Fibroblast of the aortic adventitia (primary cell): Measurements from ENCODE around the gene SCN3A. TPM values are rescaled to one million over a fixed set of nuclear protein-coding genes. Genes with fewer than 3 reads are reported as not detected.

Experiments
- DNase-seq: peaks from one replicate; pipeline ENCODE4 v3.0.0-alpha.2; 2010; ENCODE audit warnings: low read depth
- H3K4me3 ChIP-seq: 2 replicates; pipeline ENCODE4 v1.5.1; 2011; ENCODE audit warnings: low read depth, mild to moderate bottlenecking, control low read depth, low read length, moderate library complexity
- CTCF ChIP-seq: IDR thresholded peaks from 2 replicates; pipeline ENCODE4 v1.5.1; 2011; ENCODE audit warnings: mild to moderate bottlenecking, low read length, control low read depth, inconsistent platforms; ENCODE audit not compliant: insufficient read depth
- total RNA-seq: library from RNA; depleted of rRNA; stranded (reverse); fragments of >200 nt; gene quantifications from 2 replicates; pipeline ENCODE4 v1.2.3, GENCODE V29; 2012; ENCODE audit warnings: low replicate concordance

Gene SCN3A
- total RNA-seq, 1 donor: 102 TPM

DNA sequence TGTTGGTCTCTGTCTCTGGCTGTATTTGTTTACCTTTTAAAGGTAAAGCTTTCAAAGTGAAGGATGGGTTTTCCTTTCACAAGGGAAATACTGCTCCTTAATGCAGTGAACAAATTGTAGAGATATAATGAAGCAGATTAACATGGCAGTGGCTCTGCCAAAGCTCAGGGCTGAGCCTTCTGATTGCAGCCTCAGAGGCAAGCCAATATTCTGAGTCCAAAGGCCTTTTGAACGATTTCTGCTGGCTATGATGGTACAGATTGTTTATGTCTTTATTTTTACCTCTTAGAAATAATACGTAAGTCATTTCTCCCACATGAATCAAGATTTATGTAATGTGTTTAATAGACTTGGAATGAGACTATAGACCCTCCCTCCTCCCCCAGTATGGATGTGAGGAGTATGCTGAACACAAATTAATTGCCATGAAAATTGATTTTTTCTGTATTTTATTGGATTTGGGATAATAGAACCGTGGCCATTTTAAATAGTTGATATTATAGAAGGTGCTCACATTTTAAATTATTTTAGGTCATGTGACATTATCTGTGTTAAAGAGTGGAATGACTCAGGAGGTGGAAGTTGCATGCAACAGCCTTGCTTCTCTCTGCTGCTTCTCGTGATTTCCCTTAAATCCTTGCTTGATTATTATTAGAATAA is 36.1 kb upstream of the SCN3A start:
- no peak for DNase-seq
- no peak overlapping the region for H3K4me3 ChIP-seq
- TF ChIP-seq CTCF: no peak

DNA sequence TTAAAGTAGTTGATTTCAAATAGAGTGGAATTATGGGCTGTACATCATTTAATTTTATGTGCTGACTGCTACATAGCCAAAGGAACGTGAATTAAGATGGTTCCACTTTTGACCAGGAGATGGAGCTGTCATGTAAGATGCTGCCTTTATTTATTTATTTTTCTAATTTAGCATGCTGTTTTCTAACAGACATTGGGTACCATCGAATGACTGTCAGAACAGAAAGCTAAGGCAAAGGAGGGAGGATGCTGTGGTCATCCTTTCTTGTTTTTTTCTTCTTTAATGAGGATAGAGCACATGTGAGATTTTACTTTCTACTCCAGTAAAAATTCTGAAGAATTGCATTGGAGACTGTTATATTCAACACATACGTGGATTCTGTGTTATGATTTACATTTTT is 35.4 kb upstream of the SCN3A start, which contains the start of gene SCN2A:
SCN2A (plus strand) TSS at position 185 of the 400 bp plus-strand sequence. CDS start 56,410 bp downstream, outside the sequence.
- DNase-seq: peak; percentile 82
- peak; percentile 63 for TF ChIP-seq CTCF

GRCh38 chr2:165238295-165238694 is 34.4 kb upstream of the SCN3A start:
- no peak for TF ChIP-seq CTCF
- DNase-seq: peak; percentile 56
- no peak overlapping the region for H3K4me3 ChIP-seq

More for the DNA sequence above, 35.4 kb upstream of the SCN3A start, which contains the start of gene SCN2A:
- no peak within 1 kb of the TSS for H3K4me3 ChIP-seq

GRCh38 chr2:165237056-165237455 is 33.2 kb upstream of the SCN3A start:
- no peak overlapping the region for H3K4me3 ChIP-seq
- DNase-seq: no peak
- TF ChIP-seq CTCF: no peak

DNA sequence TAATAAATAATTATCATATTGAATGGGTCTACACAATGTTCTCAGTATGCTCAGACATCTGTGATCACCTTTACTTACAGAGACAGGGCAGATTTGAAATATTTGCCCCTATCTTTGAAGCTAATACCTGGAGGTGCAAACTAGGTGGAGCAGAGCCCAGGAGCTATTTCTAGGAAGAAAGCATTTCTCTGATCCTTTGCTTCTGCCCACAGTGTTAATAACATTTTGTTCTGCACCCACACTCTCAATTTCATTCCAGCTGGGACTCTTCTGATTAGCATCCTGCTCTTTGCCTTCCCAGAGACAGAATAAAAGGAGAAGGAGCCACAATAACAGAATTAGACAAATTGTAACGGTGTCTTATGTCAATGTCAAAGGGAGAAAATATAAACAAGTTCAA is 23.7 kb upstream of the SCN3A start:
- no peak overlapping the region for H3K4me3 ChIP-seq
- TF ChIP-seq CTCF: no peak
- no peak for DNase-seq

DNA sequence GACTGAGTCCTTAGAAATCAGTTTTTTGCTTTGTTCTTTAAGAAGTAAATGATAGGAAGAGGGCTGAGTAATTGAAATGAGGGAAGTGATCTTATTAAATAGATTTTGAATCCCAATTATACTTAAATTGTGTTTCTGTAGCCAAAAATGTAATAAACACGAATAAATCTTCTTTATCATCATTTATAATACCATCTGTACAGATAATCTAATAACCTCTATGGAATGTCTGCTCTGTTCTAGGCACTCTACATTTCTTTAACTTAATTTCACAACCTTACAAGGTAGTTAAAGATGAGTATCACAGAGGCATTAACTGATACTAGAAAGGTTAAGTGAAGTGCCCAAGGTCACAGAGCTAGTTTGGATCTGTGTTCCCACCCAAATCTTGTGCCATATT is 21.1 kb upstream of the SCN3A start:
- no peak for TF ChIP-seq CTCF
- DNase-seq: no peak
- H3K4me3 ChIP-seq: no peak overlapping the region

GRCh38 chr2:165219481-165219880 is 15.6 kb upstream of the SCN3A start:
- no peak for TF ChIP-seq CTCF
- DNase-seq: no peak
- H3K4me3 ChIP-seq: no peak overlapping the region
